AG10803 (cell line): Measurements from ENCODE around the gene TRIM17.

ENCODE experiments used
- DNase-seq: peaks from one replicate; pipeline ENCODE4 v3.0.0; 2010; ENCODE audit warnings: low read depth
- H3K4me3 ChIP-seq: 2 replicates; pipeline ENCODE4 v1.5.1; 2011; ENCODE audit warnings: mild to moderate bottlenecking, low read length, control low read depth
- CTCF ChIP-seq: conservative IDR thresholded peaks from 2 replicates; pipeline ENCODE4 v1.5.1; 2011; ENCODE audit warnings: mild to moderate bottlenecking, low read length, control low read depth, inconsistent platforms

Gene TRIM17

GRCh38 chr1:228366866-228367741 lies 49.6 kb downstream of the TRIM17 start:
- H3K4me3 ChIP-seq: no peak overlapping the region
- DNase-seq: no peak
- no peak for TF ChIP-seq CTCF

DNA sequence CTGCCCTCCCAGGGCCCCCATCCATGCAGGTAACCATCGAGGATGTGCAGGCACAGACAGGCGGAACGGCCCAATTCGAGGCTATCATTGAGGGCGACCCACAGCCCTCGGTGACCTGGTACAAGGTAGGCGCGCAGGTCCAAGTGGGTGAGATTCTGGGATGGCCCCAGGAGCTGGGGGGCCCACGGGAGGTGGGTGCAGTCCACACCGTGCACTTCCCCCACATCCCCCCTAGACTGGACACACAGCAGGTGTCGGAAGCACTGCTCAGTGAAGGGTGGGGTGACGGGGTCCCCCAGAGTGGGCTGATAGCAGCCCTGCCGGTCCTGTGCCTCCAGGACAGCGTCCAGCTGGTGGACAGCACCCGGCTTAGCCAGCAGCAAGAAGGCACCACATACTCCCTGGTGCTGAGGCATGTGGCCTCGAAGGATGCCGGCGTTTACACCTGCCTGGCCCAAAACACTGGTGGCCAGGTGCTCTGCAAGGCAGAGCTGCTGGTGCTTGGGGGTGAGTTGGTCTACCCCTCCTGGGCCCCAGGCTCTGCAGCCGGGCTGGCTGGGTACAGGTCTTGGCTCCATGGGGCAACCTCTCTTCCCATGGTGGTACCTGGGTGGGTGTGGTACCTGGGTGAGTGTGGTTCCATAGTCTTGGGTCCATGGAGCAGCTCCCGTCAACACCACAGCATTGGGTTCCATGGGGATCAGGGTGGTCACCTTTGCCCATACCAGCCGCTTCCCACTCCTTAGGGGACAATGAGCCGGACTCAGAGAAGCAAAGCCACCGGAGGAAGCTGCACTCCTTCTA lies 50.4 kb downstream of the TRIM17 start:
- no peak for DNase-seq
- no peak overlapping the region for H3K4me3 ChIP-seq
- TF ChIP-seq CTCF: no peak

DNA sequence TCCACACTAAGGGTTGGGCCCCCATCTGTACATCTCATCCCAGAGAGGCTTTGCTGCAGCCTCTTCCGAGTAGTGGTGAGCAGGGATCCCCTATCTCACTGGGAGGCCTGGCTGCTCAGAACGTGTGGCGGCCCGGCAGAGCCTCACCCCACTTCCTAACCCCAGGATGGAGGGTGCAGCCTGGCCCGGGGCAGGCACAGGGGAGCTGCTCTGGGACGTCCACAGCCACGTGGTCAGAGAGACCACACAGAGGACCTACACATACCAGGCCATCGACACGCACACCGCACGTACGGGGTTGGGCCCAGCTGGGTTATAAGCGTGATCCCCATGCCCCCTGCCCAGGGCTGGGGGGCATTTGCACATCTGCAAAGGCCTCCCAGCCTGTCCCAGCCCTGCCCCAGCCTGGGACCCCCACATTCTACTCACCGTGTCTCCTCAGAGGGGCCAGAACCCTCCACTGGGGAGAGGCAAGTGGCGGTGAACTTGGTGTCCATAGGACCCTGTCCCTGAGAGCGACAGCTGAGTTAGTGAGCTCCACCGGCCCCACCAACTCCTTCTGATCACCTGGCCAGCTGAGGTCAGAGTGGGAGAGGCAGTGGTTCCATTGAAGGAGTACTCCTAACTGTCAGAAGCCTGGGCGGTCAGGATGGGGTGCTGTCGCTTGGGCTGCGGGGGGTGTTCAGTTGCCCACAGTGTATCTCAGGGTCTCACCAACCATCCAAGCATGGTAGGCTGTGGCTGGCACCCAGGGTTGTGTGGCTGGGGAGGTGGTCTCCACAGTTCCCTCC lies 51.2 kb downstream of the TRIM17 start:
- no peak overlapping the region for H3K4me3 ChIP-seq
- no peak for TF ChIP-seq CTCF
- no peak for DNase-seq

DNA sequence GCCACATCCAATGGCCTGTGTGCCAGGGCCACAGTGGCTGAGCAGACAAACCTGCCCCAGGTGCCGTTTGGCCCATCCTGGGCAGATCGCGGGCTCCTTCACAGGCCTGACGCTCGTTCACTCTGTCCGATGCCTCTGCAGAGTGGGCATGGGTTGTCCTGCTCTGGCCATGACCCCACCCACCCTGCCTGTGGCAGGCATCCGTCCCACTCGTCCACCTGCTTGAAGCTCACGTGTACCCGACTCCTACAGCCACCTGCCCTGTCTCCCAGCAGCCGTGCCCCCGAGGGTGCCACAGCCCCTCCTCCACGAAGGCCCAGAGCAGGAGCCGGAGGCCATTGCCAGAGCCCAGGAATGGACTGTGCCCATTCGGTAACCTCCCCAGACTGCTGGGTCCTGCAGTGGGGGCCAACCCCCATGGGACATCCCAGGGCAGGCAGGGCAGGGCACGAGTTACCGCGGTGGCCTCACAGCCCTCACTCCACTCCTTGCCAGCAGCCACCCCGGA lies 51.9 kb downstream of the TRIM17 start:
- TF ChIP-seq CTCF: no peak
- no peak for DNase-seq
- no peak overlapping the region for H3K4me3 ChIP-seq

- TF ChIP-seq CTCF: no peak
- no peak for DNase-seq
- H3K4me3 ChIP-seq: no peak overlapping the region
These were observed 52.5 kb downstream of the TRIM17 start for GRCh38 chr1:228364068-228364705.

DNA sequence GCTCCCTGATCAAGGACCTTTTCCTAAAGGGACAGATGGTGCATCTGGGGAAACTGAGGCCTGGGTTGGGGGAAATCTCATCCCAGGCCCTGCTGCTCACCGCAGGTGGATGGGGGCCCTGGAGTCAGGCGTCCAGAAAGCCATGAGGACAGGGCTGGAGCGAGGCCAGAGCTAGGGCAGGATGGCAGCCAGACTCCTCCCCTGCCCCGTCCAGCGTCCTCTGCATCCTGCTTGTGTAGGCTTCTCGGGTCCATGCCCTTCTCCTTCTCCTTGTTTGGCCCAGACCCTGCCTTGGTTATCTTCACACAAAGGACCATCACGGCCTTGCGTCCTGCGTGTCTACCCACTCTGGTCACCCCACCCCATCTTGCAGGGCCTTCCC lies 53.0 kb downstream of the TRIM17 start:
- no peak for TF ChIP-seq CTCF
- DNase-seq: no peak
- no peak overlapping the region for H3K4me3 ChIP-seq
